ENCODE data around the gene CYSLTR2.

The CYSLTR2 gene

GRCh38 chr13:48707405-48707804 lies 53.7 kb downstream of the CYSLTR2 start:
- no peak for DNase-seq

GRCh38 chr13:48708764-48709163 lies 55.0 kb downstream of the CYSLTR2 start:
- no peak for DNase-seq

- no peak for DNase-seq
These were observed 55.5 kb downstream of the CYSLTR2 start for GRCh38 chr13:48709213-48709612.

GRCh38 chr13:48710160-48710559 lies 56.4 kb downstream of the CYSLTR2 start:
- no peak for DNase-seq

GRCh38 chr13:48712141-48712540 lies 58.4 kb downstream of the CYSLTR2 start:
- no peak for DNase-seq

- DNase-seq = no peak
These were observed 62.2 kb downstream of the CYSLTR2 start for GRCh38 chr13:48715977-48716376.

GRCh38 chr13:48720621-48721020 lies 66.9 kb downstream of the CYSLTR2 start:
- DNase-seq = no peak

- DNase-seq = no peak
These were observed 69.4 kb downstream of the CYSLTR2 start for GRCh38 chr13:48723168-48723567.

- no peak for DNase-seq
These were observed 71.5 kb downstream of the CYSLTR2 start for GRCh38 chr13:48725271-48725670.

- DNase-seq = no peak
These were observed 73.0 kb downstream of the CYSLTR2 start for GRCh38 chr13:48726711-48727110.

GRCh38 chr13:48727241-48728011 lies 73.7 kb downstream of the CYSLTR2 start:
- DNase-seq = no peak

- no peak for DNase-seq
These were observed 74.5 kb downstream of the CYSLTR2 start for GRCh38 chr13:48728226-48728625.

- DNase-seq = no peak
These were observed 75.1 kb downstream of the CYSLTR2 start for GRCh38 chr13:48728876-48729275.

- DNase-seq = no peak
These were observed 76.1 kb downstream of the CYSLTR2 start for GRCh38 chr13:48729856-48730255.

GRCh38 chr13:48731001-48731658 lies 77.4 kb downstream of the CYSLTR2 start:
- DNase-seq = no peak

- peak; percentile 69 to 74 for DNase-seq
These were observed 78.3 kb downstream of the CYSLTR2 start for GRCh38 chr13:48731957-48732569.

- no peak for DNase-seq
These were observed 80.1 kb downstream of the CYSLTR2 start for GRCh38 chr13:48733739-48734335.

- DNase-seq = no peak
These were observed 81.8 kb downstream of the CYSLTR2 start for GRCh38 chr13:48735571-48735970.

GRCh38 chr13:48737689-48738088 lies 84.0 kb downstream of the CYSLTR2 start:
- DNase-seq = no peak

- DNase-seq = no peak
These were observed 84.6 kb downstream of the CYSLTR2 start for GRCh38 chr13:48738311-48738710.

GRCh38 chr13:48739386-48739964 lies 85.7 kb downstream of the CYSLTR2 start:
- DNase-seq = no peak

- no peak for DNase-seq
These were observed 87.6 kb downstream of the CYSLTR2 start for GRCh38 chr13:48741377-48741776.

GRCh38 chr13:48746821-48747220 lies 93.1 kb downstream of the CYSLTR2 start:
- DNase-seq = no peak

Data from activated CD4-positive, alpha-beta T cell treated with anti-CD3 and anti-CD28 coated beads, Interleukin-2, amount 50 U/mL, for 48 hours (primary cell).